GM19193 (cell line): Measurements from ENCODE around the gene SMAD6.

Experiments used
- POLR2A ChIP-seq: IDR thresholded peaks from 4 replicates; pipeline ENCODE4 v1.6.1; 2011; ENCODE audit not compliant: insufficient read depth, insufficient read length; ENCODE audit errors: extremely low read depth

SMAD6 gene

DNA sequence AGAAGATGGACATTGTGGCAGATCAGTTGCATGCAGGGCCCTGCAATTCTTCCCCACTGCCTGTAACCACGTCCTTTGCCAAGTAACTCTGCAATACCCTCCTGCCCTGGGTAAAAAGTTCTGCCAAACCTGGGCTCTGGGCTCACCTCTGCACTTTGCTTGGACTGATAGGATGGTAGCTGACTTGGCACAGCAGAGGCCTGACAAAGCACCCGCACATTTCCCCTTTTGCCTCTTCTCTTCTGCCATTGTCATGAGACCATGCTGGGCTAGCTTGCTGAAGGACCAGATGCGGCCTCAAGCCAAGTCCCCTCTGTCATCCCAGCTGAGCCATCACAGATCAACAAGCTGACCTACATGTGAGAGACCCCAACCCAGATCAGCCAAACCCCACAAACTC is 122.4 kb downstream of the SMAD6 start:
- no peak for TF ChIP-seq POLR2A

- no peak for TF ChIP-seq POLR2A
Observed at GRCh38 chr15:66825139-66825538, 123.1 kb downstream of the SMAD6 start.

DNA sequence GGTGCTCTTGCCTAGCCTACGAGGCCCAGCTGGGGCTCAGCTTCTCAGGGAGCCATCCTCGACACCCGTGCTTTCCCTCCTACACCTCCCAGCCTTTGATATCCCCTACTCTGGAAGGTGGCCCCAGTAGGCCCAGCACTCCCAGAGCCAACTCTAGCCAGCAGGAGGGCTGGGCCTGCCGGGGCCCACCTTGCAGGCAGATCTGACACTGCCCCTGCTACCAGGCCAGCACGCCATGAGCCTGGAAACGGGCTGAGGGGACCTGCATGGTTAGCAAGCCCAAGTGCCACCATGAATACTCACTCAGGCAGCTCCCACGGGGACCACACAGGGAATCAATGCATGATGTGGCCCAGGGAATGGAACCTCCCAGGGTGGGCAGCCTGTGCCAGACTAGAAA is 123.7 kb downstream of the SMAD6 start:
- no peak for TF ChIP-seq POLR2A

DNA sequence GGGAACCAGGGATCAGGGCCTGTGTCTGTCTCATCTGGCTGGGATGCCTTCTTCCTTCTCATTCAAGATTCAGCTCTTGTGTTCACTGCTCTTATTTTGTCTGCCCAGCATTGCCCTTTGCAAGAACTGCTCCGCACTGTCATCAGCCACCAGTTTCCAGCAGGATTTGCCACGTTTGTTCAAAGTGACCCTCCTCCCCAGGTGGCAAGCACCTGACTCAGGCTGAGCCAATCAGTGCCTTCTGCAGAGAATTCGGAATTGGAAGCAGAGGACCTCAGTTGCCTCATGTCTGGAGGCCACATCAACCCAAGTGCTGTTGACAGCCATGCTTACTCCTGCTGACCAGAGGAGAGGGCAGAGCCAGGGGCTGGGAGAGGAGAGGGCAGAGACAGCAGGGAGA is 124.5 kb downstream of the SMAD6 start:
- TF ChIP-seq POLR2A: no peak

- TF ChIP-seq POLR2A: no peak
Observed at GRCh38 chr15:66827039-66827697, 125.1 kb downstream of the SMAD6 start.

GRCh38 chr15:66827698-66828055 is 125.6 kb downstream of the SMAD6 start:
- no peak for TF ChIP-seq POLR2A

DNA sequence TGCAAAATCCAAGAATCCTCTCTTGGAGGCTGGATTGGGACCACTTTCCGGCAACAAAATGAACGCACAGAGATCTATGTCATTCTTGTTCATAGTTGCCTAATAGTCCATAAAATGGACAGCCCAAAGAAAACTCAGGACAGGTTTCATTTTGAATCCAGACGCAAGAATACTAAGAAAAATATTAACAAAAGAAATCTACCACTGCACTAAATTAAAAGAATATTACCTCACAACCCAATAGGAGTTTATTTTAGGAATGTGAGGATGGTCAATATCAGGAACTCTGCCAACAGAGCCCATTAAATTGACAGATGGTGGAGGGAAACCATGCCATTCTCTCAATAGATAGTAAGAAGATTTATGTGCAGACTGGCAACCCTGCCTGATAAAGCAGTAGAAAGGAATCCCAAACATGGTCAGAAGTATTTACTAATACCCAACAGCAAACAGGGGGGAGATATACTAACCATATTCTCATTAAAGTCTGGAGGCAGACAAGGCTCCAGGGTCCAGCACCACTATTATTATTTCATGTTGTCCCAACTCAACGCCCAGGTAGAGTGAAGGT is 127.6 kb downstream of the SMAD6 start:
- TF ChIP-seq POLR2A: no peak

DNA sequence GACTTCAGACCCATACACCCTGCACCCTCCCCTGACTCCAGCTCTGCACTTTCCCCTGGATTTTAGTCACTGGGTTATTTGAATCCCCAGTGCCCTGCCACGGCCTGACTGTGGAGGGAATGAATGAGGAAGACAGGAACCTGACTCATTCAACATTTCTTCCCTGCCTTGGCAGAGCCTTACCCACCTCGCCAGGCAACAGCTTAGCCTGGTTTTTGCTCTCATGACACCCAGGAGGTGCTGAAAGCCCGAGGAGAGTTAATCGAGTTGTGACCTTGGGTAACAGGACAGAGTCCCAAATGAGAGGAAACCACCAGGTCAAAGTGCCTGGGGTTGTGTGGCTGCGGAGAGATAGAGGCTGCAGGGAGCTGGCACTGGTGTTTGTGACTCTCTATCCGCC is 128.3 kb downstream of the SMAD6 start:
- TF ChIP-seq POLR2A: no peak

DNA sequence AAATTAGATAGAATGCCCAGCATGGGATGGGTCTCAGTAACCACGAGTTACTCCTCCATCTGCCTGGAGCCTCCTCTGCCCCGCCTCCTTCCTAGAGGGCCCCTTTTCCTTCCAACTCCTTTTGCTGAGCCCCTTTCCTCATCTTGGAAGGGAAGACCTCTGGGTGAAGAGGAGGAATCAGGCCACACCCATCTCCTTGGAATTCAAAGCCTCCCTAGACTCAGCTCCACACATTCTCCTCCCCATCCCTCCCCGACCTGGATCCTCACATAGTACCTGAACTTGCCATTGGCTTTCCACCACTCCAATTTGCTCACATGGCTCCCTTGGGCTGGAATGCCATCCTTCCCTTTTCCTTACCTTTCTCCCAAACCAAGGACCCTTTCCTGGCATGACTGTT is 128.8 kb downstream of the SMAD6 start:
- no peak for TF ChIP-seq POLR2A

DNA sequence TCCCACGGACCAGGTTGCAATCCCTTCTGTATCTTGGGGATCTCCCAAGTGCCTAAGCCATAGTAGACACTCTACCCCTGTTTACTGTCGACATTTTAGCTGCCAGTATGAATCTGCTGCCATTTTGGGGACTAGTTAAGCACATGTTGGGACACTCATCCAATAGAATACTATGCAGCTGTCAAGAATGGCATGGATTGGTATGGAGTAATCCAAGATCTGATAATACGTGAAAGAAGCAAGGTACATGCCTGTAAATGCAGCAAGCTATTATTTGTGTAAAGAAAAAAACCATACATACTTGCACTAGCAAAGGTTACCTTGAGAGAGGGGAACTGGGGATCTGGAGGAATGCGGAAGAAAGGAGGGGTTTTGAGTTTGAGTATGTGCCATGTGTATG is 129.3 kb downstream of the SMAD6 start:
- no peak for TF ChIP-seq POLR2A

DNA sequence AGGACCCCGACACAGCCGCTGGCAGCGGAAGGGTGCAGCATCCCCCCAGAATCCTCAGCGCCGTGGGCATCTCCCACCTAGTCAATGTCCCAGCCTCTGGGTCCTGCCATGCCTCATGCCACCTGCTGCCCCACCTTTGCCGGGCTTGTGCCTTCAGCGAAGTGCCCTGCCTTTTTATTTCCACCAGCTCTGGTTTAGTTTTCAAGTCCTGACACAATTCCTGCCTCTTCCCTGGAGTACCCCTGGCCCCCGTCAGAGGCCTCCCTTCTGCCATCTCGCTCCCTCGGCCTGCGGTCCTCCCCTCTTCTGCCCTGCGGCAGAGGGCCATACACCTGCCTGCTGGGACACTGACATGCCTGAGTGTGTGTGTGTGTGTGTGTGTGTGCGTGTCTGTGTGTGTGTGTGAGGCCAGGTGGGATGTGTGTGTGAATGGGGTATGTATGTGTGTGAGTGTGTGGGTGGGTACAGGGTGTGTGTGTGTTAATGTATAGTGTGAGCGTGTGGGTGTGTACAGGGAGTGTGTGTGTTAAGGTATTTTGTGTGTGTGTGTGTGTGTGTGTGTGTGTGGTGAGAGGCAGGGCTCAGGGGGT is 129.9 kb downstream of the SMAD6 start:
- no peak for TF ChIP-seq POLR2A
